ENCODE measurements around the gene SMCO2. TPM values are rescaled to one million over a fixed set of nuclear protein-coding genes. Genes with fewer than 3 reads are reported as not detected.
A peak's percentile ranks its signal among the peaks of the same experiment; 100 is the strongest.

The SMCO2 gene
- total and polyA plus RNA-seq, 9 donors, result not detected

DNA sequence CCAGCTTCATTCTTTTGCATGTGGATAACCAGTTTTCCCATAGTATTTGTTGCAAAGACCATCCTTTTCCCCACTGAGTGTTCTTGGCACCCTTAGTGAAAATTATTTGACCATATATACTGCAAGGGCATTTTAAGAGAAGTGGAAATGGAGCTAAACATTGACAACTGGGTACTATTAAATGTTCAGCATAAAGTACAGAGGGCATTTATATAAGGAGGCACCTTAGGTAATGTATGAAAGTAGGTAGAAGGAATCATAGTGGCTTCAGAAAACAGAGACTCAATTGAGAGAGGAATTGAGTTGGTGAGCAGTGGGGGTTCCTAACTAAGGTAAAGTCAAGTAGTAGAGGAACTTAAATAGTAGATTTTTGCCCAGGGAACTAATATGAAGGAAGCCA is 34.5 kb upstream of the SMCO2 start:
- intact Hi-C loops (cut with DNase I), result no loop called here
- no peaks in the 10 kb centered on the region for H3K9me3 ChIP-seq
- DNase-seq, result no peak
- no peak overlapping the region for H3K27ac ChIP-seq
- H3K36me3 ChIP-seq, result no peaks in the 10 kb centered on the region
- H3K4me3 ChIP-seq, result no peak overlapping the region
- H3K4me1 ChIP-seq (ENCODE audit: insufficient read depth), result no peaks in the 10 kb centered on the region
- H3K27me3 ChIP-seq, result no peaks in the 10 kb centered on the region
- TF ChIP-seq EP300 (IDR thresholded peaks at IDR 0.05), result no peak
- TF ChIP-seq CTCF (IDR thresholded peaks at IDR 0.05), result no peak
- TF ChIP-seq POLR2A (IDR thresholded peaks at IDR 0.05), result no peak

- peaks cover 2% of the 10 kb centered on the region for H3K4me1 ChIP-seq (ENCODE audit: insufficient read depth)
- no peaks in the 10 kb centered on the region for H3K9me3 ChIP-seq
- DNase-seq, result no peak
- no peaks in the 10 kb centered on the region for H3K36me3 ChIP-seq
- WGBS, 3 donors, result 92 to 97% (median 95%) methylated on average over 2 of the region's 2 CpGs
- no peak overlapping the region for H3K4me3 ChIP-seq
- H3K27ac ChIP-seq, result no peak overlapping the region
- no peaks in the 10 kb centered on the region for H3K27me3 ChIP-seq
- intact Hi-C loops (cut with DNase I), result loop anchor here in 1 of 4 donors (10.0 kb wide), 1 partner anchor 232 kb away; no protein-coding TSS in a partner anchor
- TF ChIP-seq POLR2A (IDR thresholded peaks at IDR 0.05) (no peak), EP300 (IDR thresholded peaks at IDR 0.05) (no peak), CTCF (IDR thresholded peaks at IDR 0.05) (no peak)
Observed at GRCh38 chr12:27422697-27423096, 23.8 kb upstream of the SMCO2 start.

DNA sequence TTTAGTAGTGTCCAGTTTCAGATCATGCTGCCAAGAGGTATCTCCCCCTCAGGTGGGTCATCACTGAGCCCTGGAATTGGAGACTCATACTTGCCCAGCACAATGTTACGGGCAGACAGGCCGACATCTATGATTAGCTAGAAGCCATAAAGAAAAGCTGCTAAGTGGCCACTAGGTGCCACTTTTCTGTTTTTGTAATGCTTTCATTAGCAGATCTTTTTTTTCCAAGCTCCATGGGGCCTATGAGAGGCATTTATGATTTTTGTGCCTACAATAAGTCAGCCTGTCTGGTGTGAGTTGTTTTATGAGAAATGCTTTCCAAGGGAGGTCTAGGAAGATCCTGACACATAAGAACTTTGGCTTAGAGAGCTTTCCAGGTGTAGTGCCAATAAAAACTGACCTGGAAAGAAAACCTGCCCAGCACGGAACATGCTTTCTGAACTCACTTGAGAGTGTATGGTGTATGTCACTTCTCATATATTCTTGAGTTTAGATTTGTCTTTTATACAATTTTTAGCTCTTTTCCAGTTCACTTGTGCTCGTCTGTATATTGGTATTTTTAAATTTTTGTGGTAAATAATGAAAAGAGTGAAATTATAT is 21.8 kb upstream of the SMCO2 start:
- intact Hi-C loops (cut with DNase I), result loop anchor here in 1 of 4 donors (10.0 kb wide), 1 partner anchor 230 kb away; no protein-coding TSS in a partner anchor
- H3K4me1 ChIP-seq (ENCODE audit: insufficient read depth), result peaks cover 2% of the 10 kb centered on the region
- H3K4me3 ChIP-seq, result no peak overlapping the region
- no peaks in the 10 kb centered on the region for H3K27me3 ChIP-seq
- no peaks in the 10 kb centered on the region for H3K36me3 ChIP-seq
- peak in 4 of 5 donors; percentile 23 to 47 (median 26) for DNase-seq
- WGBS, 3 donors, result 67% methylated on average over 4 of the region's 4 CpGs
- no peak overlapping the region for H3K27ac ChIP-seq
- H3K9me3 ChIP-seq, result no peaks in the 10 kb centered on the region
- no peak for TF ChIP-seq EP300 (IDR thresholded peaks at IDR 0.05)
- TF ChIP-seq CTCF (IDR thresholded peaks at IDR 0.05), result peak; percentile 43 to 70 (median 53)
- TF ChIP-seq POLR2A (IDR thresholded peaks at IDR 0.05), result no peak

DNA sequence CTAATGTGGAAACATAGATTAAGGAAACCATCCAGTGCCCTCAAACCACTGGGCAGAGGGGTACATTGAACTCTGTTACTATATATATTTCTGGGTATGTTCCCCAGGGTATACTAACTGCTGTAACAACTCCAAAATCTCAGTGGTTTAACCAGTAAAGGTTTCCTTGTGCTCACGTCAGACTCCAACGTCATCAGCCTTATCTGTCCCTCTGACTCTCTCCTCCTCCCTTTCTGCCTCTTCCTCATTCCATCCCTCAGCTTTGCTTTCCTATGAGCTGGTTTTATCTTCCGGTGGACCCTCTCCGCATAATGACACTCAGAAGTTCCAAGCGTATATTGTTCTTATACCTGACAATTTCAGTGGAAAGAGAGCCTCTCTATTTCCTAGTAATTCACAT is 21.2 kb upstream of the SMCO2 start:
- 56 to 64% (median 59%) methylated on average over 5 of the region's 5 CpGs for WGBS, 3 donors
- H3K4me3 ChIP-seq, result no peak overlapping the region
- H3K27ac ChIP-seq, result no peak overlapping the region
- DNase-seq, result peak in 2 of 5 donors; percentile 29 to 35
- intact Hi-C loops (cut with DNase I), result loop anchor here in 1 of 4 donors (10.0 kb wide), 1 partner anchor 229 kb away; no protein-coding TSS in a partner anchor
- no peaks in the 10 kb centered on the region for H3K36me3 ChIP-seq
- peaks cover 2% of the 10 kb centered on the region for H3K4me1 ChIP-seq (ENCODE audit: insufficient read depth)
- no peaks in the 10 kb centered on the region for H3K27me3 ChIP-seq
- no peaks in the 10 kb centered on the region for H3K9me3 ChIP-seq
- TF ChIP-seq EP300 (IDR thresholded peaks at IDR 0.05), result no peak
- TF ChIP-seq CTCF (IDR thresholded peaks at IDR 0.05), result no peak
- no peak for TF ChIP-seq POLR2A (IDR thresholded peaks at IDR 0.05)
